Body of pancreas (tissue), 4 donors: ENCODE data around the gene EEF2KMT. TPM values are rescaled to one million over a fixed set of nuclear protein-coding genes. Genes with fewer than 3 reads are reported as not detected.

Source experiments
- ATAC-seq: fragments of 150-250 bp; one replicate; pipeline ENCODE4 v1.9.1; 2016
- DNase-seq, 4 donors: peaks; one replicate each; pipeline ENCODE4 v3.0.0-alpha.2; 2019
- H3K27ac ChIP-seq, 4 donors: fragments of 200-600 bp; sonication (generic); 1 replicate in 3 of 4; 2 replicates in 1 of 4; pipeline versions ENCODE4 v1.5.1 to v1.6.1; 2016 to 2019; ENCODE audit warnings: mild to moderate bottlenecking in 1 of 4, mixed read lengths in 1 of 4, moderate library complexity in 1 of 4
- H3K27me3 ChIP-seq, 2 donors: fragments of 200-600 bp; sonication (generic); one replicate each; pipeline ENCODE4 v1.6.0; 2016; ENCODE audit warnings: mild to moderate bottlenecking in 1 of 2
- H3K36me3 ChIP-seq, 2 donors: fragments of 200-600 bp; sonication (generic); replicated peaks in 1 of 2; 2 replicates each; pipeline ENCODE4 v1.5.1; 2016; ENCODE audit warnings: low read depth in 2 of 2; ENCODE audit not compliant: insufficient read depth in 1 of 2
- H3K4me1 ChIP-seq: fragments of 200-600 bp; sonication (generic); one replicate; pipeline ENCODE4 v1.6.0; 2016
- H3K4me3 ChIP-seq, 2 donors: fragments of 200-600 bp; sonication (generic); 1 replicate in 1 of 2; 2 replicates in 1 of 2; pipeline ENCODE4 v1.5.1; 2016 to 2019
- H3K9me3 ChIP-seq, 3 donors: fragments of 200-600 bp; sonication (generic); 1 replicate in 2 of 3; 2 replicates in 1 of 3; pipeline ENCODE4 v1.5.1; 2016
- CTCF ChIP-seq, 7 experiments: fragments of 450-650 bp in 4 of 7; fragments of 200-600 bp in 3 of 7; sonication (generic) in 3 of 7; IDR thresholded peaks; one replicate each; pipeline ENCODE4 v1.5.1; 2016 to 2019; ENCODE audit warnings: antibody characterized with exemption in 7 of 7
- POLR2A ChIP-seq, 3 donors: fragments of 450-650 bp; IDR thresholded peaks; one replicate each; pipeline ENCODE4 v1.6.1; 2016; ENCODE audit warnings: antibody characterized with exemption in 3 of 3, mild to moderate bottlenecking in 2 of 3
- WGBS, 2 donors: methylation state at CpG; one replicate each; pipeline ENCODE4 v1.1.5; 2017; 5-methylcytosine and 5-hydroxymethylcytosine counted together
- intact Hi-C: fragments of 100-400 bp; cut with DNase I; formaldehyde crosslinking; loops from one replicate; pipeline ENCODE4 v1.15.1; 2023
- total RNA-seq, 2 donors: library from RNA; depleted of rRNA; stranded (reverse); fragments of >200 nt; gene quantifications; one replicate each; pipeline ENCODE4 v1.1.0, GENCODE V29; 2016

EEF2KMT gene
- total RNA-seq, 2 donors from 2014 or later = 2.0 to 2.9 TPM

- ATAC-seq (no peak), DNase-seq (no peak)
- H3K4me3 ChIP-seq = peak overlapping the region; percentile 36 to 65
- H3K27me3 ChIP-seq = no peaks in the 10 kb centered on the region
- peaks cover 21% of the 10 kb centered on the region for H3K4me1 ChIP-seq
- H3K9me3 ChIP-seq = no peaks in the 10 kb centered on the region
- H3K27ac ChIP-seq = peak overlapping the region; percentile 61 to 76 (median 74)
- peaks cover 0 to 12% of the 10 kb centered on the region in 2 donors for H3K36me3 ChIP-seq
- 32 to 40% methylated on average over 12 of the region's 12 CpGs for WGBS, 2 donors
- intact Hi-C loops = loop anchor here (10.0 kb wide), 1 partner anchor 98 kb away; no protein-coding TSS in a partner anchor
- TF ChIP-seq POLR2A (IDR thresholded peaks at IDR 0.05) (no peak), CTCF (IDR thresholded peaks at IDR 0.05) (no peak)
Measured at GRCh38 chr16:5072334-5073278, 25.0 kb downstream of the EEF2KMT start.

- Histone ChIP-seq H3K27me3 (no peaks in the 10 kb centered on the region), H3K36me3 (peaks cover 0 to 12% of the 10 kb centered on the region in 2 donors), H3K9me3 (no peaks in the 10 kb centered on the region), H3K4me1 (peaks cover 21% of the 10 kb centered on the region), H3K4me3 (peak within 1 kb of the TSS; percentile 36 to 65), H3K27ac (peak within 1 kb of the TSS; percentile 61 to 76 (median 74))
- DNase-seq (peak; percentile 91 to 92 (median 92)), ATAC-seq (peak; percentile 97)
- 0% methylated on average over 25 to 52 of the region's 53 CpGs for WGBS, 2 donors
- TF ChIP-seq CTCF (IDR thresholded peaks at IDR 0.05) (peak in 1 of 7 experiments; percentile 19), POLR2A (IDR thresholded peaks at IDR 0.05) (peak; percentile 74 to 92 (median 88))
- intact Hi-C loops = loop anchor here (10.0 kb wide), 1 partner anchor 97 kb away; no protein-coding TSS in a partner anchor
Measured at GRCh38 chr16:5071681-5072333, 25.8 kb downstream of the EEF2KMT start, which contains the start of gene ALG1. Gene ALG1 (plus strand): TSS chr16:5071843. CDS start chr16:5071850, 7 bp downstream.

GRCh38 chr16:5071341-5071680 lies 26.3 kb downstream of the EEF2KMT start:
- intact Hi-C loops = loop anchor here (10.0 kb wide), 1 partner anchor 97 kb away; no protein-coding TSS in a partner anchor
- no peak overlapping the region for H3K4me3 ChIP-seq
- DNase-seq = no peak
- H3K9me3 ChIP-seq = no peaks in the 10 kb centered on the region
- ATAC-seq = no peak
- H3K4me1 ChIP-seq = peaks cover 21% of the 10 kb centered on the region
- no peaks in the 10 kb centered on the region for H3K27me3 ChIP-seq
- 33 to 47% methylated on average over 7 of the region's 7 CpGs for WGBS, 2 donors
- H3K36me3 ChIP-seq = peaks cover 0 to 10% of the 10 kb centered on the region in 2 donors
- peak overlapping the region; percentile 61 to 76 (median 74) for H3K27ac ChIP-seq
- no peak for TF ChIP-seq CTCF (IDR thresholded peaks at IDR 0.05)
- TF ChIP-seq POLR2A (IDR thresholded peaks at IDR 0.05) = no peak

DNA sequence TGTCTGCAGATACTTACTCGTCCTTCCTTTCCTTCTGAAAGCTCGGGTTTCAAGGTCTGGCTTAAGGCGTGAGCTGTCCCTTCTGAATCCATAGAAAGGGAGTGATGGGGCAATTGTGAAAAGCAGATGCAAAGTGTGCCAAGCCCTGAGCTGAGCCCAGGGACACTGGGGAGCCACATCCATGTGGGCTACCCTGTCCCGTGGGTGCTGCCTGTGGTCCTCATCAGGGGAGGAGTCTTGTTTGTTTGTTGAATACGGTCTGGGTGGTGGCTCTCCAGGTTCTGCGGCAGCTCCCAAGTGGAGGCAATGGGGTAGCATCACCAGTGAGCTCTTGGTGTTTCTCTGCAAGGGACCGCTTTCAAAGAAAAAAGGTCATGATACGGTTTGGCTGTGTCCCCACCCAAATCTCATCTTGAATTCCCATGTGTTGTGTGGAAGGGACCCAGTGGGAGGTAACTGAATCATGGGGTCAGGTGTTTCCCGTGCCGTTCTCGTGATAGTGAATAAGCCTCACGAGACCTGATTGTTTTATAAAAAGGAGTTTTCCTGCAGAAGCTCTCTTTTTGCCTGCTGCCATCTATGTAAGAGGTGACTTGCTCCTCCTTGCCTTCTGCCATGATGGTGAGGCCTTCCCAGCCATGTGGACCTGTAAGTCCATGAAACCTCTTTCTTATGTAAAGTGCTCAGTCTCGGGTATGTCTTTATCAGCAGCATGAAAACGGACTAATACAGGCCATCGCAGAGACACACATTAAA lies 27.0 kb downstream of the EEF2KMT start:
- ATAC-seq (no peak), DNase-seq (no peak)
- intact Hi-C loops = loop anchor here (10.0 kb wide), 1 partner anchor 96 kb away; no protein-coding TSS in a partner anchor
- Histone ChIP-seq H3K4me1 (peaks cover 21% of the 10 kb centered on the region), H3K27me3 (no peaks in the 10 kb centered on the region), H3K9me3 (no peaks in the 10 kb centered on the region), H3K4me3 (no peak overlapping the region), H3K27ac (peak overlapping the region in 1 of 4 donors; percentile 76), H3K36me3 (peaks cover 0 to 5% of the 10 kb centered on the region in 2 donors)
- TF ChIP-seq CTCF (IDR thresholded peaks at IDR 0.05) (no peak), POLR2A (IDR thresholded peaks at IDR 0.05) (no peak)
- WGBS, 2 donors = 84 to 87% methylated on average over 15 of the region's 15 CpGs
